Measurements from ENCODE around the gene CDC73. TPM values are rescaled to one million over a fixed set of nuclear protein-coding genes. Genes with fewer than 3 reads are reported as not detected.
"Not testable (repeated sequence)": the region's sequence is repeated elsewhere in the genome, so short reads cannot be mapped to it uniquely, and the experiment has no call there.

The CDC73 gene
- total RNA-seq, 1 donor from 2014 or later = 12.9 TPM

- DNase-seq (ENCODE audit: low read depth in 2 of 2) = no peak
Observed at GRCh38 chr1:193179094-193179493, 57.3 kb downstream of the CDC73 start.

- DNase-seq (ENCODE audit: low read depth in 2 of 2) = no peak
Observed at GRCh38 chr1:193181536-193181935, 59.7 kb downstream of the CDC73 start.

GRCh38 chr1:193181985-193182384, 60.2 kb downstream of the CDC73 start:
- DNase-seq (ENCODE audit: low read depth in 2 of 2) = peak in 1 of 2 donors; percentile 6

- peak; percentile 65 to 79 for DNase-seq (ENCODE audit: low read depth in 2 of 2)
Observed at GRCh38 chr1:193183019-193183627, 61.3 kb downstream of the CDC73 start.

- no peak for DNase-seq (ENCODE audit: low read depth in 2 of 2)
Observed at GRCh38 chr1:193184776-193185175, 62.9 kb downstream of the CDC73 start.

- DNase-seq (ENCODE audit: low read depth in 2 of 2) = no peak
Observed at GRCh38 chr1:193185211-193185610, 63.4 kb downstream of the CDC73 start.

GRCh38 chr1:193185901-193186731, 64.3 kb downstream of the CDC73 start, which contains the start of gene B3GALT2:
TSS of gene B3GALT2 (minus strand) at chr1:193186613. CDS start at chr1:193181562, 5,051 bp downstream.
- peak; percentile 37 to 56 for DNase-seq (ENCODE audit: low read depth in 2 of 2)

- no peak for DNase-seq (ENCODE audit: low read depth in 2 of 2)
Observed at GRCh38 chr1:193187114-193187513, 65.3 kb downstream of the CDC73 start.

GRCh38 chr1:193188915-193189314, 67.1 kb downstream of the CDC73 start:
- DNase-seq (ENCODE audit: low read depth in 2 of 2) = not testable (repeated sequence)

GRCh38 chr1:193189442-193190095, 67.7 kb downstream of the CDC73 start:
- no peak for DNase-seq (ENCODE audit: low read depth in 2 of 2)

- DNase-seq (ENCODE audit: low read depth in 2 of 2) = peak in 1 of 2 donors; percentile 17
Observed at GRCh38 chr1:193190096-193190744, 68.4 kb downstream of the CDC73 start.

GRCh38 chr1:193192586-193192985, 70.8 kb downstream of the CDC73 start:
- no peak for DNase-seq (ENCODE audit: low read depth in 2 of 2)

- DNase-seq (ENCODE audit: low read depth in 2 of 2) = no peak
Observed at GRCh38 chr1:193199940-193200339, 78.1 kb downstream of the CDC73 start.

- no peak for DNase-seq (ENCODE audit: low read depth in 2 of 2)
Observed at GRCh38 chr1:193201021-193201420, 79.2 kb downstream of the CDC73 start.

GRCh38 chr1:193210996-193211395, 89.2 kb downstream of the CDC73 start:
- no peak for DNase-seq (ENCODE audit: low read depth in 2 of 2)

- DNase-seq (ENCODE audit: low read depth in 2 of 2) = peak in 1 of 2 donors; percentile 59
Observed at GRCh38 chr1:193211539-193211938, 89.7 kb downstream of the CDC73 start.

GRCh38 chr1:193212637-193213036, 90.8 kb downstream of the CDC73 start:
- no peak for DNase-seq (ENCODE audit: low read depth in 2 of 2)

GRCh38 chr1:193213998-193214397, 92.2 kb downstream of the CDC73 start:
- DNase-seq (ENCODE audit: low read depth in 2 of 2) = no peak

- peak; percentile 56 to 60 for DNase-seq (ENCODE audit: low read depth in 2 of 2)
Observed at GRCh38 chr1:193216920-193217319, 95.1 kb downstream of the CDC73 start.

GRCh38 chr1:193219391-193219790, 97.6 kb downstream of the CDC73 start:
- no peak for DNase-seq (ENCODE audit: low read depth in 2 of 2)

GRCh38 chr1:193221651-193222050, 99.8 kb downstream of the CDC73 start:
- DNase-seq (ENCODE audit: low read depth in 2 of 2) = no peak
